ENCODE measurements around the gene KANSL1.

GRCh38 chr17:46028981-46029565 is 164.2 kb downstream of the KANSL1 start:
- TF ChIP-seq CTCF (conservative IDR thresholded peaks at IDR 0.05; ENCODE audit: low read depth in 2 of 2) = no peak
- TF ChIP-seq CREB1 (CRISPR knock-in tag; IDR thresholded peaks at IDR 0.05; ENCODE audit: low read depth) = no peak
- no peak for TF ChIP-seq EZH2phosphoT487 (IDR thresholded peaks at IDR 0.05; ENCODE audit: unreplicated experiment)
- no peak for TF ChIP-seq ETS1 (IDR thresholded peaks at IDR 0.05)
- TF ChIP-seq EZH2 (IDR thresholded peaks at IDR 0.05; ENCODE audit: low read depth, unreplicated experiment) = no peak
- no peak for TF ChIP-seq POLR2AphosphoS5 (IDR thresholded peaks at IDR 0.05; ENCODE audit: low read depth)
- TF ChIP-seq JUNB (IDR thresholded peaks at IDR 0.05; ENCODE audit: unreplicated experiment) = no peak
- no peak for TF ChIP-seq REST (IDR thresholded peaks at IDR 0.05; ENCODE audit: unreplicated experiment)
- TF ChIP-seq ZNF331 (CRISPR knock-in tag; IDR thresholded peaks at IDR 0.05; ENCODE audit: low read depth) = no peak
- TF ChIP-seq STAT1 (IDR thresholded peaks at IDR 0.05; ENCODE audit: unreplicated experiment) = no peak
- TF ChIP-seq ZNF462 (CRISPR knock-in tag; IDR thresholded peaks at IDR 0.05) = no peak
- no peak for TF ChIP-seq ZNF114 (CRISPR knock-in tag; IDR thresholded peaks at IDR 0.05)
- no peak for TF ChIP-seq NANOG (IDR thresholded peaks at IDR 0.05; ENCODE audit: borderline replicate concordance)
